H9 (cell line): ENCODE measurements around the gene C11orf87. TPM values are rescaled to one million over a fixed set of nuclear protein-coding genes. Genes with fewer than 3 reads are reported as not detected.

ENCODE experiments used
- DNase-seq: peaks from one replicate; pipeline ENCODE4 v3.0.0-alpha.2; 2017
- H2AFZ ChIP-seq: one replicate; pipeline ENCODE4 v1.6.1; 2013; ENCODE audit warnings: mild to moderate bottlenecking, low read length, control low read depth, moderate library complexity
- H2AK5ac ChIP-seq: 2 replicates; pipeline ENCODE4 v1.6.1; 2013; ENCODE audit warnings: low read length, control low read depth, mixed read lengths; ENCODE audit not compliant: insufficient read length
- H2BK120ac ChIP-seq: one replicate; pipeline ENCODE4 v1.6.1; 2013; ENCODE audit warnings: low read depth, mild to moderate bottlenecking, low read length, control low read depth, inconsistent platforms; ENCODE audit not compliant: poor library complexity, severe bottlenecking
- H2BK12ac ChIP-seq: 2 replicates; pipeline ENCODE4 v1.6.1; 2013; ENCODE audit warnings: low read length, control low read depth, mixed read lengths, low read depth; ENCODE audit not compliant: insufficient read length
- H2BK15ac ChIP-seq: 2 replicates; pipeline ENCODE4 v1.6.1; 2013; ENCODE audit warnings: low read depth, low read length, control low read depth
- H2BK20ac ChIP-seq: one replicate; pipeline ENCODE4 v1.6.1; 2013; ENCODE audit warnings: low read depth, mild to moderate bottlenecking, low read length, control low read depth, inconsistent platforms; ENCODE audit not compliant: poor library complexity, severe bottlenecking
- H2BK5ac ChIP-seq: 2 replicates; pipeline ENCODE4 v1.6.1; 2013; ENCODE audit warnings: low read length, control low read depth, mixed read lengths; ENCODE audit not compliant: insufficient read length
- H3K14ac ChIP-seq: 2 replicates; pipeline ENCODE4 v1.6.1; 2013; ENCODE audit warnings: low read length, control low read depth; ENCODE audit not compliant: insufficient read depth
- H3K18ac ChIP-seq: 2 replicates; pipeline ENCODE4 v1.6.1; 2013; ENCODE audit warnings: low read depth, mild to moderate bottlenecking, mixed read lengths, low read length, control low read depth; ENCODE audit not compliant: insufficient read length
- H3K23ac ChIP-seq: 2 replicates; pipeline ENCODE4 v1.6.1; 2013; ENCODE audit warnings: low read length, control low read depth, mixed read lengths, low read depth; ENCODE audit not compliant: insufficient read length
- H3K23me2 ChIP-seq: 2 replicates; pipeline ENCODE4 v1.6.1; 2013; ENCODE audit warnings: low read depth, mild to moderate bottlenecking, mixed read lengths, low read length, control low read depth; ENCODE audit not compliant: insufficient read length, poor library complexity, severe bottlenecking
- H3K27ac ChIP-seq: 2 replicates; pipeline ENCODE4 v1.5.1; 2013; ENCODE audit warnings: low read length, control low read depth, mixed read lengths, low read depth; ENCODE audit not compliant: insufficient read length
- H3K27me3 ChIP-seq: 2 replicates; pipeline ENCODE4 v1.6.1; 2013; ENCODE audit warnings: low read length, control low read depth, inconsistent platforms; ENCODE audit not compliant: insufficient read depth
- H3K4ac ChIP-seq: 2 replicates; pipeline ENCODE4 v1.6.1; 2013; ENCODE audit warnings: low read depth, mild to moderate bottlenecking, control low read depth, inconsistent platforms, low read length, moderate library complexity
- H3K4me1 ChIP-seq: 2 replicates; pipeline ENCODE4 v1.6.1; 2013; ENCODE audit warnings: low read length, control low read depth, inconsistent platforms; ENCODE audit not compliant: insufficient read depth
- H3K4me2 ChIP-seq: 2 replicates; pipeline ENCODE4 v1.6.1; 2013; ENCODE audit warnings: low read length, control low read depth, mixed read lengths; ENCODE audit not compliant: insufficient read length, insufficient read depth
- H3K56ac ChIP-seq: 2 replicates; pipeline ENCODE4 v1.6.1; 2013; ENCODE audit warnings: low read depth, mild to moderate bottlenecking, mixed read lengths, low read length, control low read depth; ENCODE audit not compliant: insufficient read length
- H3K79me1 ChIP-seq: 2 replicates; pipeline ENCODE4 v1.6.1; 2013; ENCODE audit warnings: low read depth, mild to moderate bottlenecking, moderate library complexity, low read length, control low read depth, inconsistent platforms; ENCODE audit not compliant: insufficient read depth, poor library complexity, severe bottlenecking
- H3K79me2 ChIP-seq: 2 replicates; pipeline ENCODE4 v1.6.1; 2013; ENCODE audit warnings: low read length, control low read depth, inconsistent platforms; ENCODE audit not compliant: insufficient read depth
- H3K9ac ChIP-seq: 2 replicates; pipeline ENCODE4 v1.6.1; 2013; ENCODE audit warnings: low read length, control low read depth, mixed read lengths; ENCODE audit not compliant: insufficient read length; ENCODE audit errors: extremely low read depth
- H3K9me3 ChIP-seq: one replicate; pipeline ENCODE4 v1.6.1; 2013; ENCODE audit warnings: low read depth, low read length, inconsistent platforms; ENCODE audit not compliant: control insufficient read depth
- H3T11ph ChIP-seq: one replicate; pipeline ENCODE4 v1.6.1; 2013; ENCODE audit warnings: mild to moderate bottlenecking, low read length, control low read depth, inconsistent platforms
- H4K20me1 ChIP-seq: one replicate; pipeline ENCODE4 v1.6.1; 2013; ENCODE audit not compliant: control insufficient read depth, insufficient read length, insufficient read depth
- H4K5ac ChIP-seq: 2 replicates; pipeline ENCODE4 v1.6.1; 2013; ENCODE audit warnings: low read depth, mild to moderate bottlenecking, mixed read lengths, low read length, control low read depth; ENCODE audit not compliant: insufficient read length
- H4K8ac ChIP-seq: replicated peaks from 2 replicates; pipeline ENCODE4 v1.6.1; 2013; ENCODE audit warnings: low read length, control low read depth, mixed read lengths, low read depth; ENCODE audit not compliant: insufficient read length
- H4K91ac ChIP-seq: 2 replicates; pipeline ENCODE4 v1.6.1; 2013; ENCODE audit warnings: low read depth, mild to moderate bottlenecking, moderate library complexity, mixed read lengths, low read length, control low read depth; ENCODE audit not compliant: insufficient read length
- H3K27ac Mint-ChIP-seq, 3 experiments: 2 replicates in 2 of 3; 3 replicates in 1 of 3; pipeline ENCODE4 v1.8.0; 2020 to 2021; ENCODE audit warnings: mixed read lengths in 3 of 3, mild to moderate bottlenecking in 1 of 3, moderate library complexity in 1 of 3
- H3K27me3 Mint-ChIP-seq: 2 replicates; pipeline ENCODE4 v1.8.0; 2021; ENCODE audit warnings: low read depth, mild to moderate bottlenecking, moderate library complexity, mixed read lengths
- H3K36me3 Mint-ChIP-seq, 3 experiments: 2 replicates in 2 of 3; 3 replicates in 1 of 3; pipeline ENCODE4 v1.8.0; 2020 to 2021; ENCODE audit warnings: low read depth in 3 of 3, mixed read lengths in 3 of 3; ENCODE audit not compliant: insufficient read depth in 1 of 3
- H3K4me1 Mint-ChIP-seq, 2 experiments: 2 replicates each; pipeline ENCODE4 v1.8.0; 2020; ENCODE audit warnings: mixed read lengths in 2 of 2
- H3K4me3 Mint-ChIP-seq, 2 experiments: 2 replicates in 1 of 2; 3 replicates in 1 of 2; pipeline ENCODE4 v1.8.0; 2020 to 2021; ENCODE audit warnings: mild to moderate bottlenecking in 2 of 2, mixed read lengths in 2 of 2, moderate library complexity in 1 of 2
- H3K9me3 Mint-ChIP-seq, 2 experiments: 2 replicates in 1 of 2; 3 replicates in 1 of 2; pipeline ENCODE4 v1.8.0; 2020; ENCODE audit warnings: mild to moderate bottlenecking in 2 of 2, mixed read lengths in 2 of 2, moderate library complexity in 1 of 2
- CTCF ChIP-seq: fragments of 200-600 bp; sonication (generic); conservative IDR thresholded peaks from 3 replicates; pipeline ENCODE4 v1.8.0; 2021; ENCODE audit warnings: antibody characterized with exemption, mild to moderate bottlenecking
- WGBS: extraction: QIAGEN DNeasy Blood & Tissue Kit; methylation state at CpG from one replicate; pipeline ENCODE4 v1.1.7; 2013; ENCODE audit warnings: missing lambda C conversion rate, low lambda C conversion rate, mixed read lengths; ENCODE audit not compliant: insufficient read length; ENCODE audit errors: extremely low coverage; 5-methylcytosine and 5-hydroxymethylcytosine counted together
- total RNA-seq: library from RNA; stranded (reverse); gene quantifications from 2 replicates; pipeline ENCODE4 v1.2.1, GENCODE V29; 2021

The C11orf87 gene
- total RNA-seq, 1 experiment from 2014 or later: 0.11 TPM

GRCh38 chr11:109384873-109385272 lies 37.1 kb upstream of the C11orf87 start:
- no peak overlapping the region for H3K18ac ChIP-seq
- no peak overlapping the region for H2BK20ac ChIP-seq
- no peaks in the 10 kb centered on the region for H3K23me2 ChIP-seq
- H4K5ac ChIP-seq: no peak overlapping the region
- no peak overlapping the region for H4K91ac ChIP-seq
- peaks cover 8% of the 10 kb centered on the region for H3K4me1 ChIP-seq
- no peak overlapping the region for H3K4ac ChIP-seq
- Mint-ChIP-seq H3K4me3 (no peak overlapping the region), H3K4me1 (peaks cover 31 to 35% of the 10 kb centered on the region in 2 experiments), H3K27me3 (no peaks in the 10 kb centered on the region), H3K9me3 (no peaks in the 10 kb centered on the region; a peak in 1 of 5 replicates), H3K27ac (no peak overlapping the region), H3K36me3 (no peaks in the 10 kb centered on the region)
- H3T11ph ChIP-seq: no peak overlapping the region
- WGBS: no CpG with 5 or more reads among the region's 1 CpG
- H2BK15ac ChIP-seq: no peak overlapping the region
- no peak for TF ChIP-seq CTCF
- DNase-seq: no peak
- no peak overlapping the region for H3K27ac ChIP-seq
- H3K27me3 ChIP-seq: no peaks in the 10 kb centered on the region
- no peaks in the 10 kb centered on the region for H3K79me1 ChIP-seq
- H3K4me2 ChIP-seq: no peak overlapping the region
- no peak overlapping the region for H3K14ac ChIP-seq
- no peak overlapping the region for H2BK5ac ChIP-seq
- H3K56ac ChIP-seq: no peak overlapping the region
- H3K23ac ChIP-seq: no peak overlapping the region
- no peak overlapping the region for H2BK120ac ChIP-seq
- H2BK12ac ChIP-seq: no peak overlapping the region
- no peak overlapping the region for H4K8ac ChIP-seq
- no peaks in the 10 kb centered on the region for H3K9me3 ChIP-seq
- no peaks in the 10 kb centered on the region for H3K79me2 ChIP-seq
- no peak overlapping the region for H2AK5ac ChIP-seq
- H3K9ac ChIP-seq: no peak overlapping the region
- no peak overlapping the region for H2AFZ ChIP-seq
- H4K20me1 ChIP-seq: no peaks in the 10 kb centered on the region
